ENCODE measurements around the gene TAF5L.
"Not testable (repeated sequence)": the region's sequence is repeated elsewhere in the genome, so short reads cannot be mapped to it uniquely, and the experiment has no call there.

Gene TAF5L

DNA sequence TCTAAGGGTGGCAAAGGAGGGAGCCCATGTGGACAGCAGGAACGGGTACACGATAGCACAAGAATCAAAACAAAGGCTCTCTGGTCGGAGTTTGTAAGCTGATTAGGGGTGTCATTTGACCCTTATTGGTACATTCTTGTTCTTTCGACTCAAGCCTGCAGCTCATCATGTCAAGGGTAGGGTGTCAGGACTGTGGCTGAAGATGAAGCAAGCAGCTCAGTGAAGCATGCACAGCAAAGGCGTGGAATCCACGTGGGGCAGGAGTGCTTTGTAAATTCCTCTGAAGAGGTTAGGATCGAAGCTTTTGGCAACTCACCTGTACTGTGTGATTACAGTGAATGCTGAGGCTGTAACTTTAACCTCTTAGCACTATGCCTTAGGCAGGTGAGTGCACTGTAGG is 62.7 kb downstream of the TAF5L start:
- no peak for DNase-seq

- DNase-seq: no peak
Measured at GRCh38 chr1:229562686-229563085, 63.2 kb downstream of the TAF5L start.

GRCh38 chr1:229561141-229561540 is 64.8 kb downstream of the TAF5L start:
- DNase-seq: no peak

- not testable (repeated sequence) for DNase-seq
Measured at GRCh38 chr1:229560124-229560523, 65.8 kb downstream of the TAF5L start.

DNA sequence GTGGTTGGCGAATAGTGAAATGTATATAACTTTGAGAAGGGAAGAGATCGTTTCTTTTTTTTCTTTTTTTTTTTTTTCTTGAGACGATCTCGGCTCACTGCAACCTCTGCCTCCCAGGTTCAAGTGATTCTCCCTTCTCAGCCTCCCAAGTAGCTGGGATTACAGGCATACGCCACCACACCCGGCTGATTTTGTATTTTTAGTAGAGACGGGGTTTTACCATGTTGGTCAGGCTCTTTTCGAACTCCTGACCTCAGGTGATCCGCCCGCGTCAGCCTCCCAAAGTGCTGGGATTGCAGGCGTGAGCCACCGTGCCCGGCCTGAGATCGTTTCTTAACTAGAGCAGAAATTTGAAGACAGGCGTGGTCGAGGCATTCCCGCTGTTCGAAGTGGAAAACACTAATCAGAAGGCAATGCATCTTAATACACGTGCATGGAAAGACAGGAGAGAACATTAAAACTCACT is 66.6 kb downstream of the TAF5L start:
- DNase-seq: not testable (repeated sequence)

GRCh38 chr1:229558460-229559335 is 67.2 kb downstream of the TAF5L start, which contains the start of gene ABCB10:
Gene ABCB10, minus strand, starts transcription at chr1:229558707. Its CDS starts 55 bp downstream, at chr1:229558652.
- peak; percentile 97 for DNase-seq

- peak; percentile 26 for DNase-seq
Measured at GRCh38 chr1:229557913-229558414, 68.0 kb downstream of the TAF5L start.

GRCh38 chr1:229557200-229557850 is 68.6 kb downstream of the TAF5L start:
- peak; percentile 27 for DNase-seq

DNA sequence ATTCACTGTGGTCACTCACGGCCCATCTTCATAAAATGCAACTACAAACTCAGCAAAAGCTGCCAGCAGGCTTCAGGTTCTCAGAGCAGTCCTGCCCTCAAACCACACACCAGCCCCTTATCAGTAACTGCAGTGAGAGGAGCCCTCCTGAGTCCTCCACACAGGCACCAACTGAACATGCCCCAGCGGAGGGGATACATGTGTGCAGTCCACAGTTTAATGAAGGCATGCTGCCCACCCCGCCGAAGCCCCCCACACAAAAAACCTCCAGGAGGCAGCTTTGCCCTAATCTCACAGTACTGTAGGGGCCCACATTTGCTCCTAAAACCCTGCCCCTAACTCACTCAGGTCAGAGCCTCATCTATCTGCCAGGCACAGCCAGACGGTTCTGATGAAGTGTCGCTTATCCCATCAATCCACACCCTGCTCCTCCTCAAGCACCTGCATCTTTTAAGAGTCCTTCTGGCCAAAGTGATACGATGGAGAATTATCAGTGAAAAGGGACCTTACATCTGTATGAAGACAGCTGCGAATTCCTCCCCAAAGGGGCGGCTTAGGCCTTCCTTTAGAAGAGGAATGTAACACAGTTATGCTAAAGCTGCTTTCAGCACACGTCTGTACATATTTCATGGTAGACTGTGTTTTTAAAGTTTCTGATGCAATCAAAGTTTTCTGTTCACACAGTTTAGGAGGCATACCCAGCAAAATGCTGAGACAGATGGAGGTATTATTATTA is 70.9 kb downstream of the TAF5L start:
- peak; percentile 36 for DNase-seq

GRCh38 chr1:229553621-229554130 is 72.2 kb downstream of the TAF5L start:
- DNase-seq: no peak

DNA sequence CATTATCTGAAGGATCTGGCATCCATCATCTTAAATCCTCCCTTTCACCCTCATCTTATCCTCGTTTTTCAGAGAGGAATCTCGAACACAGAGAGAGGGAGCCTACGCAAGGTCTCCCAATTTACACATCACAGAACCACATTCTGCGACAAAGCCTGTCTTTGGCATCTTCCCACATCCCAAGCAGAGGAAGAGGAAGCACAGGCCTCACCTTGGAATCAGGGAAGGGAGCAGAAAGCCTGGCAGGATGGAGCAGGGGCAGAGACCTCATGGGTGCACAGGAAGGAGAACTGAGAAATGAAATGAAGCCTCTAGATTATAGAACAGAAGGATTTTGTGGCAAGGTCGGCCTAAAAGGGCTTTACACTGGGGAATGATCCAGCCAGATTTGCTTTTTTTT is 73.2 kb downstream of the TAF5L start:
- no peak for DNase-seq

DNA sequence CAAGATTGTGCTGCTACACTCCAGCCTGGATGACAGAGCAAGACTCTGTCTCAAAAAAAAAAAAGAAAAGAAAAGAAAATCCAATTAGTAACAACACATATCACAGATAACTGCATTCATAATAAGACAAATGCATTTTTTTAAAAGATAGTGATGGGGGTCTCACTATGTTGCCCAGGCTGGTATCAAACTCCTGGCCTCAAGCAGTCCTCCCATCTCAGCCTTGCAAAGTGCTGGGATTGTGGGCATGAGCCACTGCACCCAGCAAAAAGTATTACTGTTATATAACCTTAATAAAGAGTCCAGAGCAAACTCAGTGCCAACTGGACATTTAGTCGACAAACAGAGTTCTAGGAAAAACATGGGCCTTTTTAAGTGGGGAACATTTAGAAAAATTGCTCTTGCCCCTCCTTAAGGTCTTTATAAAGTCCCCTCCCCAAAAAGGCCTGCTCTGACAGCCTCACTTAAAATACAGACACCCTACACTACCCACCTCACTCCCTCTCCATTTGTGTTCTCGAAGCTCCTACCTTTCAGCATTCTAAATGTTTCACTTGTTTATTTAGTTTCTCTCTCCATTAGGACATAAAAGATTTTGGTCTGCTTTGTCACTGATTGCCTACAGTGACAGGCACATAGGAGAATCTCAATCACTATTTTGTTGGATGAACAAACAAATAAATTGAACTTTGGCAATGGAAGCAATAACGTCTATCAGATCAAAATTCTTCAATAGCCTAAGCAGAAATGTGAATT is 74.9 kb downstream of the TAF5L start:
- DNase-seq: no peak

DNA sequence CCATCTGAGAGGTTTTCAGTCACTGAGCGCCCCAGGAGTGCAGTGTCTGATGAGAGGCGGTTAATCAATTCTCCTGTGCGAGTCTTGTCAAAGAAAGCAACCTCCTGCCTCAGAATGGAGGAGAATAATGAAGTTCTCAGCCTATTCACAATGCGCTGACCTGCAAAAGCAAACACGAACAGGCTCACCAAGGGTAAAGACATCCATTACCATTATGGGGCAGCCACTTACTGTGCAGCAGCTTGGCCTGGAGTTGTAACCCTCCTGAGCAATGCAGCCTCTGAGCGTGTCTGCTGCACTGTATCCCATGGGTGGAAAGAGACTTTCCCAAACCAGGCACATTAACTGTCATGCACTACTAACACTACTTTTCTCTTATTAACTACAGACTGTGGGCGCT is 78.4 kb downstream of the TAF5L start:
- no peak for DNase-seq

GRCh38 chr1:229544587-229544986 is 81.3 kb downstream of the TAF5L start:
- DNase-seq: no peak

Data from fibroblast of skin of right quadriceps (primary cell).